Pancreas (tissue), 10 donors: ENCODE measurements around the gene LILRB4. TPM values are rescaled to one million over a fixed set of nuclear protein-coding genes. Genes with fewer than 3 reads are reported as not detected.
"Not testable (repeated sequence)": the region's sequence is repeated elsewhere in the genome, so short reads cannot be mapped to it uniquely, and the experiment has no call there.

Source experiments
- ATAC-seq, 4 donors: fragments of 200-7000 bp; cut with Tn5 transposase; one replicate each; pipeline versions ENCODE4 v1.8.0 to v1.9.1; 2020; ENCODE audit warnings: mild to moderate bottlenecking in 4 of 4, moderate library complexity in 4 of 4
- DNase-seq, 6 donors: peaks; one replicate each; pipeline ENCODE4 v3.0.0-alpha.2; 2020
- FAIRE-seq: peaks from 2 replicates; lab custom pipeline; 2012; peaks lifted over from hg19 to GRCh38; lab: Jason Lieb, UNC
- H3K27ac ChIP-seq, 4 donors: fragments of 200-600 bp; sonication (generic); 1 replicate in 3 of 4; 2 replicates in 1 of 4; pipeline versions ENCODE4 v1.5.0 to v1.8.0; 2020
- H3K27me3 ChIP-seq, 4 donors: fragments of 200-600 bp; one replicate each; pipeline ENCODE4 v1.8.0; 2021
- H3K36me3 ChIP-seq, 3 donors: fragments of 200-600 bp; sonication (generic) in 1 of 3; one replicate each; pipeline versions ENCODE4 v1.5.0 to v1.8.0; 2020 to 2021
- H3K4me1 ChIP-seq, 3 donors: fragments of 200-600 bp; one replicate each; pipeline ENCODE4 v1.8.0; 2021
- H3K4me3 ChIP-seq, 4 donors: fragments of 200-600 bp; sonication (generic) in 2 of 4; one replicate each; pipeline versions ENCODE4 v1.5.0 to v1.8.0; 2020 to 2021
- H3K9me3 ChIP-seq, 4 donors: fragments of 200-600 bp; one replicate each; pipeline ENCODE4 v1.8.0; 2021
- CTCF ChIP-seq, 4 donors: fragments of 200-600 bp; sonication (generic) in 3 of 4; IDR thresholded peaks; one replicate each; pipeline versions ENCODE4 v1.5.0 to v1.8.0; 2021; ENCODE audit warnings: antibody characterized with exemption in 4 of 4
- WGBS, 2 donors: extraction: QIAGEN DNeasy Blood & Tissue Kit; methylation state at CpG; one replicate each; pipeline ENCODE4 v1.1.7; 2013; 5-methylcytosine and 5-hydroxymethylcytosine counted together
- intact Hi-C, 3 donors: fragments of 100-400 bp; cut with DNase I; formaldehyde crosslinking; loops; one replicate each; pipeline versions ENCODE4 v1.11.1 to v1.14.2; 2022
- polyA plus RNA-seq, 2 donors: library from polyadenylated mRNA; stranded (reverse); fragments of 200-250 nt; gene quantifications; one replicate each; pipeline ENCODE4 v1.2.3, GENCODE V29; 2013
- total RNA-seq, 6 donors: library from RNA; stranded (reverse); fragmentation: NEBNext Ultra II Directional in 4 of 6; extraction: Animal tissue kit (Norgen Biotek cat#: 25700) in 4 of 6; gene quantifications; one replicate each; pipeline versions ENCODE4 v1.2.1 to v1.2.4, GENCODE V29; 2021 to 2023
- donor health status: healthy with polysubstance abuse.
- donor health status: DM: no; HTN: no; CAD: no; lungs with moderate emphysema.
- donor health status: DM: no; HTN: no; CAD: no.
- donor health status: control.
- donor health status: control.
- donor health status: Bipolar disorder and iron deficiency.
- donor health status: DM: yes; HTN: yes; CAD: no.
- donor health status: DM: no; HTN: no; CAD: no.
- donor health status: DM: no; HTN: no; CAD: no.
- donor health status: DM: yes; HTN: yes; CAD: no.

LILRB4 gene
- total and polyA plus RNA-seq, 8 donors: 0.28 to 11.1 (median 1.00) TPM

GRCh38 chr19:54633401-54633800 lies 29.4 kb upstream of the LILRB4 start:
- no peaks in the 10 kb centered on the region for H3K36me3 ChIP-seq
- FAIRE-seq: no peak
- no peaks in the 10 kb centered on the region for H3K9me3 ChIP-seq
- ATAC-seq: no peak
- no peak for DNase-seq
- no peak overlapping the region for H3K4me3 ChIP-seq
- intact Hi-C loops: no loop called here
- TF ChIP-seq CTCF (IDR thresholded peaks at IDR 0.05): no peak
- no peaks in the 10 kb centered on the region for H3K4me1 ChIP-seq
- H3K27ac ChIP-seq: no peak overlapping the region
- WGBS, 2 donors: 40 to 52% methylated on average over 6 to 7 of the region's 7 CpGs
- no peaks in the 10 kb centered on the region for H3K27me3 ChIP-seq

GRCh38 chr19:54636081-54636480 lies 26.7 kb upstream of the LILRB4 start:
- H3K36me3 ChIP-seq, H3K4me3 ChIP-seq, intact Hi-C loops, H3K27ac ChIP-seq, ATAC-seq, FAIRE-seq, DNase-seq, H3K4me1 ChIP-seq, H3K9me3 ChIP-seq, H3K27me3 ChIP-seq: not testable (repeated sequence)
- 10 to 18% methylated on average over 12 of the region's 12 CpGs for WGBS, 2 donors

- intact Hi-C loops: no loop called here
- WGBS, 2 donors: 72 to 82% methylated on average over 18 of the region's 18 CpGs
- DNase-seq: no peak
These were observed 24.1 kb upstream of the LILRB4 start for GRCh38 chr19:54638683-54639082.

GRCh38 chr19:54642953-54643352 lies 19.8 kb upstream of the LILRB4 start:
- intact Hi-C loops, H3K36me3 ChIP-seq, H3K27me3 ChIP-seq, H3K9me3 ChIP-seq, H3K27ac ChIP-seq, H3K4me3 ChIP-seq, DNase-seq, H3K4me1 ChIP-seq, FAIRE-seq: not testable (repeated sequence)
- peak in 1 of 4 donors; percentile 62 for ATAC-seq
- WGBS, 2 donors: 45 to 58% methylated on average over 5 of the region's 5 CpGs

More at GRCh38 chr19:54638683-54639082, 24.1 kb upstream of the LILRB4 start:
- Histone ChIP-seq H3K4me1 (no peaks in the 10 kb centered on the region), H3K4me3 (no peak overlapping the region), H3K27ac (no peak overlapping the region), H3K27me3 (no peaks in the 10 kb centered on the region), H3K36me3 (no peaks in the 10 kb centered on the region), H3K9me3 (no peaks in the 10 kb centered on the region)
- no peak for TF ChIP-seq CTCF (IDR thresholded peaks at IDR 0.05)
- FAIRE-seq (no peak), ATAC-seq (no peak)

GRCh38 chr19:54643583-54643982 lies 19.2 kb upstream of the LILRB4 start:
- ATAC-seq: peak in 2 of 4 donors; percentile 49 to 73
- H3K4me1 ChIP-seq, H3K27me3 ChIP-seq, H3K36me3 ChIP-seq, H3K4me3 ChIP-seq, H3K9me3 ChIP-seq, DNase-seq, intact Hi-C loops, FAIRE-seq, H3K27ac ChIP-seq: not testable (repeated sequence)
- WGBS, 2 donors: 50 to 53% methylated on average over 6 of the region's 6 CpGs

GRCh38 chr19:54644056-54644455 lies 18.7 kb upstream of the LILRB4 start:
- H3K27me3 ChIP-seq: no peaks in the 10 kb centered on the region
- no peaks in the 10 kb centered on the region for H3K4me1 ChIP-seq
- no peaks in the 10 kb centered on the region for H3K9me3 ChIP-seq
- no peaks in the 10 kb centered on the region for H3K36me3 ChIP-seq
- no peak overlapping the region for H3K27ac ChIP-seq
- H3K4me3 ChIP-seq: no peak overlapping the region
- DNase-seq (peak in 1 of 6 donors; percentile 45), ATAC-seq (peak in 2 of 4 donors; percentile 76 to 84), FAIRE-seq (no peak)
- intact Hi-C loops: no loop called here
- no peak for TF ChIP-seq CTCF (IDR thresholded peaks at IDR 0.05)
- WGBS, 2 donors: 37 to 43% methylated on average over 5 of the region's 5 CpGs
